ENCODE data around the gene GMCL1. TPM values are rescaled to one million over a fixed set of nuclear protein-coding genes. Genes with fewer than 3 reads are reported as not detected.

Gene GMCL1
- total and polyA plus RNA-seq, 9 of the 15 experiments (the other 6 are each of a cell fraction or from before 2014, with no cell fraction given) = 7.0 to 27.3 (median 15.4) TPM

- TF ChIP-seq ZNF407 (IDR thresholded peaks at IDR 0.05; ENCODE audit: low read depth) (no peak), ZNF512 (tag; IDR thresholded peaks at IDR 0.05) (peak; percentile 85), ETV6 (IDR thresholded peaks at IDR 0.05; ENCODE audit: borderline replicate concordance in 1 of 2, low read depth in 2 of 2, low read length in 1 of 2) (peak; percentile 63 to 65; a peak in 1 of 4 replicates), ETV6 (CRISPR knock-in tag; IDR thresholded peaks at IDR 0.05; ENCODE audit: borderline replicate concordance) (no peak), ZNF766 (CRISPR knock-in tag; conservative IDR thresholded peaks at IDR 0.05) (peak; percentile 61; the same call in 1 of the 2 replicates), ZNF143 (CRISPR knock-in tag; IDR thresholded peaks at IDR 0.05) (no peak), NEUROD1 (IDR thresholded peaks at IDR 0.05; ENCODE audit: borderline replicate concordance, low read depth, low read length, partially characterized antibody) (peak; percentile 76), SRF (CRISPR knock-in tag; IDR thresholded peaks at IDR 0.05) (0 out of 4 replicates have a peak, but pooled peaks of 1 of the 2 experiments have one; percentile 27), HEY1 (CRISPR knock-in tag; IDR thresholded peaks at IDR 0.05; ENCODE audit: borderline replicate concordance) (no peak), ZBTB5 (IDR thresholded peaks at IDR 0.05) (no peak), JUNB (CRISPR knock-in tag; conservative IDR thresholded peaks at IDR 0.05) (no peak), KDM4B (IDR thresholded peaks at IDR 0.05; ENCODE audit: borderline replicate concordance in 2 of 2, low read depth in 1 of 2) (peak in 1 of 2 experiments; percentile 90; a peak in 1 of 4 replicates), NR2C1 (IDR thresholded peaks at IDR 0.05) (peak; percentile 92), NR2C1 (tag; IDR thresholded peaks at IDR 0.05) (peak; percentile 96)
These were observed 64.5 kb downstream of the GMCL1 start, which contains the start of gene SNRNP27 (continued) for GRCh38 chr2:69893684-69894551.
